Measurements from ENCODE around the gene RAB3A. TPM values are rescaled to one million over a fixed set of nuclear protein-coding genes. Genes with fewer than 3 reads are reported as not detected.
"Not testable (repeated sequence)": the region's sequence is repeated elsewhere in the genome, so short reads cannot be mapped to it uniquely, and the experiment has no call there.

Gene RAB3A
- total RNA-seq, 2 donors from 2014 or later: 8.9 to 9.8 TPM

GRCh38 chr19:18165794-18166544 is 37.9 kb downstream of the RAB3A start:
- H3K36me3 Mint-ChIP-seq: peaks cover 7 to 21% of the 10 kb centered on the region in 2 donors
- ATAC-seq (no peak), DNase-seq (ENCODE audit: low spot score in 2 of 2) (no peak)
- H3K27ac Mint-ChIP-seq: no peak overlapping the region
- no peaks in the 10 kb centered on the region for H3K9me3 Mint-ChIP-seq

GRCh38 chr19:18164072-18164471 is 39.8 kb downstream of the RAB3A start:
- H3K9me3 Mint-ChIP-seq: no peaks in the 10 kb centered on the region
- H3K27ac Mint-ChIP-seq: no peak overlapping the region
- DNase-seq (ENCODE audit: low spot score in 2 of 2): no peak
- ATAC-seq: no peak
- H3K36me3 Mint-ChIP-seq: peaks cover 7 to 21% of the 10 kb centered on the region in 2 donors

- H3K27ac Mint-ChIP-seq: no peak overlapping the region
- DNase-seq (ENCODE audit: low spot score in 2 of 2): no peak
- H3K36me3 Mint-ChIP-seq: peaks cover 7 to 13% of the 10 kb centered on the region in 2 donors
- ATAC-seq: no peak
- H3K9me3 Mint-ChIP-seq: no peaks in the 10 kb centered on the region
These were observed 42.2 kb downstream of the RAB3A start for GRCh38 chr19:18161636-18162002.

GRCh38 chr19:18160971-18161635 is 42.7 kb downstream of the RAB3A start:
- Mint-ChIP-seq H3K9me3 (no peaks in the 10 kb centered on the region), H3K36me3 (peaks cover 7 to 13% of the 10 kb centered on the region in 2 donors), H3K27ac (peak overlapping the region; percentile 56 to 60)
- peak; percentile 86 to 96 for DNase-seq (ENCODE audit: low spot score in 2 of 2)
- ATAC-seq: peak; percentile 90 to 94

- H3K36me3 Mint-ChIP-seq: peaks cover 7 to 8% of the 10 kb centered on the region in 2 donors
- H3K9me3 Mint-ChIP-seq: no peaks in the 10 kb centered on the region
- ATAC-seq: peak in 1 of 2 donors; percentile 8
- DNase-seq (ENCODE audit: low spot score in 2 of 2): no peak
- H3K27ac Mint-ChIP-seq: peak overlapping the region; percentile 56 to 60
These were observed 43.3 kb downstream of the RAB3A start for GRCh38 chr19:18160493-18160970.

GRCh38 chr19:18159810-18160209 is 44.0 kb downstream of the RAB3A start:
- DNase-seq (ENCODE audit: low spot score in 2 of 2): no peak
- H3K27ac Mint-ChIP-seq: no peak overlapping the region
- H3K36me3 Mint-ChIP-seq: peaks cover 6 to 7% of the 10 kb centered on the region in 2 donors
- ATAC-seq: no peak
- no peaks in the 10 kb centered on the region for H3K9me3 Mint-ChIP-seq

- not testable (repeated sequence) for H3K9me3 Mint-ChIP-seq; H3K27ac Mint-ChIP-seq; DNase-seq (ENCODE audit: low spot score in 2 of 2); ATAC-seq; H3K36me3 Mint-ChIP-seq
These were observed 44.7 kb downstream of the RAB3A start for GRCh38 chr19:18159059-18159616.

GRCh38 chr19:18158467-18158866 is 45.4 kb downstream of the RAB3A start:
- DNase-seq (ENCODE audit: low spot score in 2 of 2): no peak
- Mint-ChIP-seq H3K27ac (no peak overlapping the region), H3K36me3 (peaks cover 5 to 7% of the 10 kb centered on the region in 2 donors), H3K9me3 (no peaks in the 10 kb centered on the region)
- ATAC-seq: no peak

- H3K27ac Mint-ChIP-seq: no peak overlapping the region
- no peaks in the 10 kb centered on the region for H3K36me3 Mint-ChIP-seq
- H3K9me3 Mint-ChIP-seq: no peaks in the 10 kb centered on the region
- DNase-seq (ENCODE audit: low spot score in 2 of 2): no peak
- ATAC-seq: no peak
These were observed 46.3 kb downstream of the RAB3A start for GRCh38 chr19:18157465-18158063.

- no peak overlapping the region for H3K27ac Mint-ChIP-seq
These were observed 46.9 kb downstream of the RAB3A start for GRCh38 chr19:18156841-18157464.

GRCh38 chr19:18156268-18156667 is 47.6 kb downstream of the RAB3A start:
- H3K9me3 Mint-ChIP-seq: no peaks in the 10 kb centered on the region
- peak overlapping the region in 1 of 2 donors; percentile 31 for H3K27ac Mint-ChIP-seq
- no peak for DNase-seq (ENCODE audit: low spot score in 2 of 2)
- no peak for ATAC-seq
- no peaks in the 10 kb centered on the region for H3K36me3 Mint-ChIP-seq

More at GRCh38 chr19:18156841-18157464, 46.9 kb downstream of the RAB3A start:
- Mint-ChIP-seq H3K36me3 (no peaks in the 10 kb centered on the region), H3K9me3 (no peaks in the 10 kb centered on the region)
- ATAC-seq: no peak
- no peak for DNase-seq (ENCODE audit: low spot score in 2 of 2)

- Mint-ChIP-seq H3K27ac (no peak overlapping the region), H3K9me3 (no peaks in the 10 kb centered on the region), H3K36me3 (no peaks in the 10 kb centered on the region)
- DNase-seq (ENCODE audit: low spot score in 2 of 2) (no peak), ATAC-seq (no peak)
These were observed 48.5 kb downstream of the RAB3A start for GRCh38 chr19:18155095-18156087.

GRCh38 chr19:18153556-18154134 is 50.2 kb downstream of the RAB3A start:
- ATAC-seq: no peak
- Mint-ChIP-seq H3K9me3 (no peaks in the 10 kb centered on the region), H3K27ac (peak overlapping the region; percentile 97 to 98), H3K36me3 (no peaks in the 10 kb centered on the region)
- peak in 1 of 2 donors; percentile 54 for DNase-seq (ENCODE audit: low spot score in 2 of 2)

- H3K9me3 Mint-ChIP-seq: no peaks in the 10 kb centered on the region
- no peaks in the 10 kb centered on the region for H3K36me3 Mint-ChIP-seq
- peak; percentile 99 to 100 for DNase-seq (ENCODE audit: low spot score in 2 of 2)
- peak within 1 kb of the TSS; percentile 97 to 98 for H3K27ac Mint-ChIP-seq
- ATAC-seq: peak; percentile 84 to 91
These were observed 50.9 kb downstream of the RAB3A start, which contains the start of gene PIK3R2 for GRCh38 chr19:18152817-18153555. PIK3R2 (plus strand) TSS chr19:18153163; CDS start chr19:18155880, 2,717 bp downstream.
